Measurements from ENCODE around the gene GPC6. TPM values are rescaled to one million over a fixed set of nuclear protein-coding genes. Genes with fewer than 3 reads are reported as not detected.

The GPC6 gene
- total RNA-seq, 1 experiment from 2014 or later: not detected

DNA sequence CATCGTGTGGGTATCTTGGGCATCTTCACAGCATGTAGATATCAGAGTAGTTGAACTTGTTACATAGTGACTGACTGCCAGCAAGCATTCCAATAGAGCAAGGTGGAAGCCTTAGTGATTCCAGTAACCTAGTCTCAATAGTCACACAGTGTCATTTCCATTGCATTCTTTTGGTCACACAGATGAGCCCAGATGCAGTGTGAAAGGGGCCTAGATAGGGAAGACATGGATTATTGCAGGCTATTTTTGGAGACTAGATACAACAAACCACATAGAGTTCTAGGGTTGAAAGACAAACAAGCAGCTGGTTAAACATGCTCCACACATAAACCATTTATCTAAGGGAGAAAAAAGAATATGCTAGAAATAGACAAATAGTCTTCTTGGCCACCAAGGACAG, 699.4 kb downstream of the GPC6 start:
- no peaks in the 10 kb centered on the region for H3K4me1 Mint-ChIP-seq (ENCODE audit: low read depth, unreplicated experiment)
- H3K27me3 Mint-ChIP-seq (ENCODE audit: unreplicated experiment): peaks cover under 1% of the 10 kb centered on the region
- no TSS peak for BruUV-seq (replicated peaks)
- H3K27ac Mint-ChIP-seq (ENCODE audit: unreplicated experiment): no peak overlapping the region
- no peaks in the 10 kb centered on the region for H3K36me3 Mint-ChIP-seq (ENCODE audit: insufficient read depth, unreplicated experiment)
- no peak for DNase-seq
- H3K9me3 Mint-ChIP-seq (ENCODE audit: low read depth, unreplicated experiment): peaks cover 4% of the 10 kb centered on the region
- H3K4me3 Mint-ChIP-seq (ENCODE audit: low read depth, unreplicated experiment): no peak overlapping the region
- CTCF ChIA-PET: no interaction called here
- intact Hi-C loops (cut with micrococcal nuclease; ENCODE audit: unreplicated experiment): no loop called here
- TF ChIP-seq, protein P1, sequence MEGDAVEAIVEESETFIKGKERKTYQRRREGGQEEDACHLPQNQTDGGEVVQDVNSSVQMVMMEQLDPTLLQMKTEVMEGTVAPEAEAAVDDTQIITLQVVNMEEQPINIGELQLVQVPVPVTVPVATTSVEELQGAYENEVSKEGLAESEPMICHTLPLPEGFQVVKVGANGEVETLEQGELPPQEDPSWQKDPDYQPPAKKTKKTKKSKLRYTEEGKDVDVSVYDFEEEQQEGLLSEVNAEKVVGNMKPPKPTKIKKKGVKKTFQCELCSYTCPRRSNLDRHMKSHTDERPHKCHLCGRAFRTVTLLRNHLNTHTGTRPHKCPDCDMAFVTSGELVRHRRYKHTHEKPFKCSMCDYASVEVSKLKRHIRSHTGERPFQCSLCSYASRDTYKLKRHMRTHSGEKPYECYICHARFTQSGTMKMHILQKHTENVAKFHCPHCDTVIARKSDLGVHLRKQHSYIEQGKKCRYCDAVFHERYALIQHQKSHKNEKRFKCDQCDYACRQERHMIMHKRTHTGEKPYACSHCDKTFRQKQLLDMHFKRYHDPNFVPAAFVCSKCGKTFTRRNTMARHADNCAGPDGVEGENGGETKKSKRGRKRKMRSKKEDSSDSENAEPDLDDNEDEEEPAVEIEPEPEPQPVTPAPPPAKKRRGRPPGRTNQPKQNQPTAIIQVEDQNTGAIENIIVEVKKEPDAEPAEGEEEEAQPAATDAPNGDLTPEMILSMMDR (IDR thresholded peaks at IDR 0.05; ENCODE audit: unreplicated experiment): no peak

DNA sequence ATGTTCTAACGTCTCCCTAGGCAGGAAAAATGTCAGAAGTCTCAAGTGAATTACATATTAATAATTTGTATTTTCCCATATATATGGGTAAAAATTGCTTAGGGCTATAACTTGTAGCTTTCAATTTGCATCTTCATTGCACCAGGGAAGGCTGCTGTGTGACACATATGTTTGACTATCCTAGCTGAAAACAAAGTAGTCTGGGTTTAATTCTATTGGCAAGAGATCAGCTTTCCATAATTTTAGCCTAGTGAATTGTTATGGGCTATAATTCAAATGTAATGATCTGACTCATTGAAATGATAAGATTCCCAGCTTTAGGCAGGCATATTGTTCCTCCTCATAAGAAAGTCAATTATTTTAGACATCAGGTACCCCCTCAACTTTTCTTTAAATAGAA, 699.8 kb downstream of the GPC6 start:
- CTCF ChIA-PET: no interaction called here
- intact Hi-C loops (cut with micrococcal nuclease; ENCODE audit: unreplicated experiment): no loop called here
- no peaks in the 10 kb centered on the region for H3K36me3 Mint-ChIP-seq (ENCODE audit: insufficient read depth, unreplicated experiment)

DNA sequence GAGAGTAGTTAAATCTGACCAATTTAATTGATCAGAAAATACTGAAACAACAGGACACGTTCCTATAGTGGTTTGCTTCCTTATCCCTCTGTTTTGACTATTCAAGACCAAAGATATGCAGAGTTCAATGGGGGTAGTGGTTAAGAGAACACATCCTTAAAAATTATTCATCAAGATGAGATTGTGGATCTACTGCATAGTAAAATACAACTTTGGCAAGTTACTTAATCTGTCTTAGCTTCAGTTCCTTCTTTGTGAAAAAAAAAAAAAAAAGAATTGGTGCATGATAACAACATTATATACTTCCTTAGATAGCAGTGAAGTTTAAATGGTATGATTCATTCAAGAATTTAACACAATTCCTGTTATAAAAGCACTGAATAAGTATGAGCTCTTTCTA, 700.8 kb downstream of the GPC6 start:
- TF ChIP-seq, protein P1 (IDR thresholded peaks at IDR 0.05; ENCODE audit: unreplicated experiment): no peak
- intact Hi-C loops (cut with micrococcal nuclease; ENCODE audit: unreplicated experiment): no loop called here
- no peaks in the 10 kb centered on the region for H3K36me3 Mint-ChIP-seq (ENCODE audit: insufficient read depth, unreplicated experiment)
- no peak for DNase-seq
- no peak overlapping the region for H3K27ac Mint-ChIP-seq (ENCODE audit: unreplicated experiment)
- CTCF ChIA-PET: no interaction called here
- no peak overlapping the region for H3K4me3 Mint-ChIP-seq (ENCODE audit: low read depth, unreplicated experiment)
- H3K27me3 Mint-ChIP-seq (ENCODE audit: unreplicated experiment): no peaks in the 10 kb centered on the region
- no TSS peak for BruUV-seq (replicated peaks)
- no peaks in the 10 kb centered on the region for H3K4me1 Mint-ChIP-seq (ENCODE audit: low read depth, unreplicated experiment)
- peaks cover 6% of the 10 kb centered on the region for H3K9me3 Mint-ChIP-seq (ENCODE audit: low read depth, unreplicated experiment)

More for the DNA sequence above, 699.8 kb downstream of the GPC6 start:
- no peaks in the 10 kb centered on the region for H3K27me3 Mint-ChIP-seq (ENCODE audit: unreplicated experiment)
- no peak overlapping the region for H3K27ac Mint-ChIP-seq (ENCODE audit: unreplicated experiment)
- no TSS peak for BruUV-seq (replicated peaks)
- no peaks in the 10 kb centered on the region for H3K4me1 Mint-ChIP-seq (ENCODE audit: low read depth, unreplicated experiment)
- no peak overlapping the region for H3K4me3 Mint-ChIP-seq (ENCODE audit: low read depth, unreplicated experiment)
- DNase-seq: no peak
- peaks cover 6% of the 10 kb centered on the region for H3K9me3 Mint-ChIP-seq (ENCODE audit: low read depth, unreplicated experiment)
- TF ChIP-seq, protein P1 (IDR thresholded peaks at IDR 0.05; ENCODE audit: unreplicated experiment): no peak

DNA sequence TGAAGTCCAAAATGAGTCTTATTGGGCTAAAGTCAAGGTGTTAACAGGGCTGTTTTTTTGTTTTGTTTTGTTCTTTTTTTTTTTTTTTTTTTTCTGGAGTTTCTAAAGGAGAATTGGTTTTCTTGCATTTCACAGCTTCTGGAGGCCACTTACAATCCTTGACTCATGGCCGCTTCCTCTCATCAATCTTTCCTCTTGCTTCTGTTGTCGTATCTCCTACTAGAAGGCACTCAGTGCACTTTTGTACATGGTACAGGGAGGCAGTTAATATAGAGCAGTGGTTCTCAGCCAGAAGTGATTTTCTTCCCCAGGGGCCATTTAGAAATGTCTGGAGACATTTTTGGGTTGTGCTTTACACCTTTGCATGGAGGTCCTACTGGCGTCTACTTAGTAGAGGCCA, 706.3 kb downstream of the GPC6 start:
- TF ChIP-seq, protein P1 (IDR thresholded peaks at IDR 0.05; ENCODE audit: unreplicated experiment): no peak
- no peak for DNase-seq
- BruUV-seq (replicated peaks): no TSS peak
- no peaks in the 10 kb centered on the region for H3K36me3 Mint-ChIP-seq (ENCODE audit: insufficient read depth, unreplicated experiment)
- CTCF ChIA-PET: no interaction called here
- intact Hi-C loops (cut with micrococcal nuclease; ENCODE audit: unreplicated experiment): no loop called here
- H3K27ac Mint-ChIP-seq (ENCODE audit: unreplicated experiment): no peak overlapping the region
- H3K4me3 Mint-ChIP-seq (ENCODE audit: low read depth, unreplicated experiment): no peak overlapping the region
- no peaks in the 10 kb centered on the region for H3K27me3 Mint-ChIP-seq (ENCODE audit: unreplicated experiment)
- H3K9me3 Mint-ChIP-seq (ENCODE audit: low read depth, unreplicated experiment): peaks cover 6% of the 10 kb centered on the region
- no peaks in the 10 kb centered on the region for H3K4me1 Mint-ChIP-seq (ENCODE audit: low read depth, unreplicated experiment)

All from Calu3 (cell line).